ENCODE data around the gene CLTRN.

The CLTRN gene

GRCh38 chrX:15646543-15646942, 18.1 kb downstream of the CLTRN start:
- H3K4me3 ChIP-seq (ENCODE audit: low read length) = no peak overlapping the region
- no peaks in the 10 kb centered on the region for H3K4me1 ChIP-seq (ENCODE audit: low read length)
- DNase-seq = no peak
- no peak overlapping the region for H2AFZ ChIP-seq (ENCODE audit: low read length)
- no peaks in the 10 kb centered on the region for H3K27me3 ChIP-seq (replicated peaks; ENCODE audit: insufficient read depth, low read length)
- no peak overlapping the region for H3K27ac ChIP-seq (ENCODE audit: low read length)
- H3K9me3 ChIP-seq (replicated peaks; ENCODE audit: insufficient read depth, low read length) = no peaks in the 10 kb centered on the region
- no peaks in the 10 kb centered on the region for H3K9me2 ChIP-seq (replicated peaks; ENCODE audit: insufficient read depth, low read length)
- no peak overlapping the region for H3K4me2 ChIP-seq (ENCODE audit: low read depth, low read length)
- no peaks in the 10 kb centered on the region for H4K20me1 ChIP-seq (ENCODE audit: insufficient read depth, low read length)
- no peak overlapping the region for H3K9ac ChIP-seq (ENCODE audit: low read length)
- no peaks in the 10 kb centered on the region for H3K36me3 ChIP-seq (replicated peaks; ENCODE audit: insufficient read depth, low read length)
- TF ChIP-seq EZH2 (optimal IDR thresholded peaks at IDR 0.05; ENCODE audit: low read depth, low read length) (no peak), EZH2phosphoT487 (IDR thresholded peaks at IDR 0.05; ENCODE audit: low read length) (no peak), CTCF (IDR thresholded peaks at IDR 0.05; ENCODE audit: low read length) (no peak)
- no peaks in the 10 kb centered on the region for H3K79me2 ChIP-seq (ENCODE audit: low read length)
- no peaks in the 10 kb centered on the region for H3F3A ChIP-seq (ENCODE audit: insufficient read depth, low read length)

GRCh38 chrX:15646031-15646430, 18.6 kb downstream of the CLTRN start:
- H3K27ac ChIP-seq (ENCODE audit: low read length) = no peak overlapping the region
- no peaks in the 10 kb centered on the region for H3K27me3 ChIP-seq (replicated peaks; ENCODE audit: insufficient read depth, low read length)
- H3K4me2 ChIP-seq (ENCODE audit: low read depth, low read length) = no peak overlapping the region
- H3K4me3 ChIP-seq (ENCODE audit: low read length) = no peak overlapping the region
- no peak overlapping the region for H3K9ac ChIP-seq (ENCODE audit: low read length)
- no peak overlapping the region for H2AFZ ChIP-seq (ENCODE audit: low read length)
- H3K9me2 ChIP-seq (replicated peaks; ENCODE audit: insufficient read depth, low read length) = no peaks in the 10 kb centered on the region
- no peaks in the 10 kb centered on the region for H3K36me3 ChIP-seq (replicated peaks; ENCODE audit: insufficient read depth, low read length)
- TF ChIP-seq CTCF (IDR thresholded peaks at IDR 0.05; ENCODE audit: low read length) (no peak), EZH2phosphoT487 (IDR thresholded peaks at IDR 0.05; ENCODE audit: low read length) (no peak), EZH2 (optimal IDR thresholded peaks at IDR 0.05; ENCODE audit: low read depth, low read length) (no peak)
- no peaks in the 10 kb centered on the region for H3F3A ChIP-seq (ENCODE audit: insufficient read depth, low read length)
- H3K9me3 ChIP-seq (replicated peaks; ENCODE audit: insufficient read depth, low read length) = no peaks in the 10 kb centered on the region
- no peak for DNase-seq
- no peaks in the 10 kb centered on the region for H3K79me2 ChIP-seq (ENCODE audit: low read length)
- H3K4me1 ChIP-seq (ENCODE audit: low read length) = no peaks in the 10 kb centered on the region
- H4K20me1 ChIP-seq (ENCODE audit: insufficient read depth, low read length) = no peaks in the 10 kb centered on the region

DNA sequence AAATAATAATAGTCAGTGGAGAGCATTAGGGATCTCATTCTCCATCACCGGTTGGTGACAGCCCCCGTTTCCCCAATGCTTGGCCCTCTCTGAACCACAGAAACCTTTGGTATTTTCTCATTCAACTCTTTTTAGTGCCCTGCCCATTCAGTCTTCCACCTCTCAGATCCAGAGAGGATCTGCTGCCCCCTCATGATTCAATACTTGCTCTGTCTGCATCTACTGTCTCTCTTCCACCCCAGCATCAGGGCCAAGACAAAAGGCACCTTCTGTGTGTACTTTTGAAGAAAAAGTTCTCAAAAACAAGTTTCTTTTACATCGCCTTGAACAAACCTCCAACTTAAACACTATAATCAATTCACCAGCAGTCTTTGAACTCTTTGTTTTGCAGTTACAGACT, 19.3 kb downstream of the CLTRN start:
- no peaks in the 10 kb centered on the region for H3K9me3 ChIP-seq (replicated peaks; ENCODE audit: insufficient read depth, low read length)
- H4K20me1 ChIP-seq (ENCODE audit: insufficient read depth, low read length) = no peaks in the 10 kb centered on the region
- no peaks in the 10 kb centered on the region for H3K79me2 ChIP-seq (ENCODE audit: low read length)
- no peak overlapping the region for H3K4me2 ChIP-seq (ENCODE audit: low read depth, low read length)
- no peak overlapping the region for H2AFZ ChIP-seq (ENCODE audit: low read length)
- H3K9ac ChIP-seq (ENCODE audit: low read length) = no peak overlapping the region
- H3K4me3 ChIP-seq (ENCODE audit: low read length) = no peak overlapping the region
- H3K27me3 ChIP-seq (replicated peaks; ENCODE audit: insufficient read depth, low read length) = no peaks in the 10 kb centered on the region
- no peaks in the 10 kb centered on the region for H3K4me1 ChIP-seq (ENCODE audit: low read length)
- H3K36me3 ChIP-seq (replicated peaks; ENCODE audit: insufficient read depth, low read length) = no peaks in the 10 kb centered on the region
- H3F3A ChIP-seq (ENCODE audit: insufficient read depth, low read length) = no peaks in the 10 kb centered on the region
- TF ChIP-seq EZH2phosphoT487 (IDR thresholded peaks at IDR 0.05; ENCODE audit: low read length) (no peak), CTCF (IDR thresholded peaks at IDR 0.05; ENCODE audit: low read length) (no peak), EZH2 (optimal IDR thresholded peaks at IDR 0.05; ENCODE audit: low read depth, low read length) (no peak)
- no peak overlapping the region for H3K27ac ChIP-seq (ENCODE audit: low read length)
- DNase-seq = no peak
- no peaks in the 10 kb centered on the region for H3K9me2 ChIP-seq (replicated peaks; ENCODE audit: insufficient read depth, low read length)

Data from MM.1S (cell line).